ENCODE results near the gene VAV3.
"Not testable (repeated sequence)": the region's sequence is repeated elsewhere in the genome, so short reads cannot be mapped to it uniquely, and the experiment has no call there.

VAV3 gene

GRCh38 chr1:107661158-107661557 is 303.8 kb downstream of the VAV3 start:
- H3K4me3 ChIP-seq (ENCODE audit: low read depth, low read length) = no peak overlapping the region
- no peak for DNase-seq (ENCODE audit: low read depth)
- TF ChIP-seq, protein P1, sequence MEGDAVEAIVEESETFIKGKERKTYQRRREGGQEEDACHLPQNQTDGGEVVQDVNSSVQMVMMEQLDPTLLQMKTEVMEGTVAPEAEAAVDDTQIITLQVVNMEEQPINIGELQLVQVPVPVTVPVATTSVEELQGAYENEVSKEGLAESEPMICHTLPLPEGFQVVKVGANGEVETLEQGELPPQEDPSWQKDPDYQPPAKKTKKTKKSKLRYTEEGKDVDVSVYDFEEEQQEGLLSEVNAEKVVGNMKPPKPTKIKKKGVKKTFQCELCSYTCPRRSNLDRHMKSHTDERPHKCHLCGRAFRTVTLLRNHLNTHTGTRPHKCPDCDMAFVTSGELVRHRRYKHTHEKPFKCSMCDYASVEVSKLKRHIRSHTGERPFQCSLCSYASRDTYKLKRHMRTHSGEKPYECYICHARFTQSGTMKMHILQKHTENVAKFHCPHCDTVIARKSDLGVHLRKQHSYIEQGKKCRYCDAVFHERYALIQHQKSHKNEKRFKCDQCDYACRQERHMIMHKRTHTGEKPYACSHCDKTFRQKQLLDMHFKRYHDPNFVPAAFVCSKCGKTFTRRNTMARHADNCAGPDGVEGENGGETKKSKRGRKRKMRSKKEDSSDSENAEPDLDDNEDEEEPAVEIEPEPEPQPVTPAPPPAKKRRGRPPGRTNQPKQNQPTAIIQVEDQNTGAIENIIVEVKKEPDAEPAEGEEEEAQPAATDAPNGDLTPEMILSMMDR (conservative IDR thresholded peaks at IDR 0.05; ENCODE audit: low read depth, low read length) = no peak

- TF ChIP-seq, protein P1 (conservative IDR thresholded peaks at IDR 0.05; ENCODE audit: low read depth, low read length) = no peak
- no peak for DNase-seq (ENCODE audit: low read depth)
- H3K4me3 ChIP-seq (ENCODE audit: low read depth, low read length) = no peak overlapping the region
These were observed 305.0 kb downstream of the VAV3 start for GRCh38 chr1:107659961-107660360.

- H3K4me3 ChIP-seq (ENCODE audit: low read depth, low read length) = no peak overlapping the region
- no peak for DNase-seq (ENCODE audit: low read depth)
- TF ChIP-seq, protein P1 (conservative IDR thresholded peaks at IDR 0.05; ENCODE audit: low read depth, low read length) = no peak
These were observed 307.6 kb downstream of the VAV3 start for GRCh38 chr1:107657356-107657755.

GRCh38 chr1:107653765-107654164 is 311.2 kb downstream of the VAV3 start:
- TF ChIP-seq, protein P1 (conservative IDR thresholded peaks at IDR 0.05; ENCODE audit: low read depth, low read length) = no peak
- DNase-seq (ENCODE audit: low read depth) = peak; percentile 15
- H3K4me3 ChIP-seq (ENCODE audit: low read depth, low read length) = no peak overlapping the region

- TF ChIP-seq, protein P1 (conservative IDR thresholded peaks at IDR 0.05; ENCODE audit: low read depth, low read length) = no peak
- H3K4me3 ChIP-seq (ENCODE audit: low read depth, low read length) = no peak overlapping the region
- DNase-seq (ENCODE audit: low read depth) = no peak
These were observed 312.0 kb downstream of the VAV3 start for GRCh38 chr1:107653005-107653404.

GRCh38 chr1:107650825-107651224 is 314.2 kb downstream of the VAV3 start:
- not testable (repeated sequence) for DNase-seq (ENCODE audit: low read depth); H3K4me3 ChIP-seq (ENCODE audit: low read depth, low read length)

DNA sequence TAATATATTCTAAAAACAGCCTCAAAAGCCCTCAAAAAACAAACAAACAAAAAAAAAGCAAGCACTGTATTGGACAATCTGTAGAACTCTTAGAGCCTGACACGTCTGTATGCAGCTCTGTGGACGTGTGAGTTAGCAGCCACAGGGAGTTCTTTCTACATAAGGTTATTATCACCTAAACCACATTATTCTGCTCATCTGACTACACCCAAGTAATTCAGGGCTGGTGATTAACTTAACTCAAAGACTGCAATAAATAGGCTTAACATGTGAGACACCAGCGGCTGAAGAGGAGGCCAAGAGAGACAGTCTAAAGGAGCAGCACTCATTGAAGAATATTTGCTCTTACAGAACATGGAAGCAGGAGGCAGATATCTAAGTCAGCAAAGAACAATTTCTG is 316.0 kb downstream of the VAV3 start:
- no peak overlapping the region for H3K4me3 ChIP-seq (ENCODE audit: low read depth, low read length)

More for the DNA sequence above, 316.0 kb downstream of the VAV3 start:
- DNase-seq (ENCODE audit: low read depth) = peak; percentile 6
- TF ChIP-seq, protein P1 (conservative IDR thresholded peaks at IDR 0.05; ENCODE audit: low read depth, low read length) = no peak
